Measurements from ENCODE around the gene PTPN4. TPM values are rescaled to one million over a fixed set of nuclear protein-coding genes. Genes with fewer than 3 reads are reported as not detected.

PTPN4 gene
- total and polyA plus RNA-seq, 2 experiments from 2014 or later, result 41.6 to 90.4 TPM

DNA sequence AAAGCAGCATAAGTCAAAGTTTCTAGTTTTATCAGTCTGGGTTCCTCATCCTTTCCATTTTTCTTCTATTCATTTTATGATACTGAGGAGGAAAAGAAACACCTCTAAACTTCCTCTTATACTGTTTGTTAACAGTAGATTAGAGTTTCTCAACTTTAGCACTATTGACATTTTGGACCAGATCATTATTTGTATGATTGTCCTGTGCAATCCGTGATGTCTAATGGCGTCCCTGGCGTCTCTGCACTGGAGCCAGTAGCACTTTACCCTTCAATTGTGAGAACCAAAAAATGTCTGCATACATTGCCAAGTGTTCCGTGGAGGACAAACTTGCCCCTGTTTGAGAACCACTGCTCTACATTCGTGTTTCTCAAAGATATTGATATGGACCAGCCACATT, 25.2 kb downstream of the PTPN4 start:
- peaks cover 100% of the 10 kb centered on the region for H3K79me2 ChIP-seq (replicated peaks; ENCODE audit: insufficient read depth)

More for the DNA sequence above, 25.2 kb downstream of the PTPN4 start:
- Histone ChIP-seq H4K20me1 (replicated peaks; ENCODE audit: insufficient read depth) (peaks cover 33% of the 10 kb centered on the region), H3K4me2 (no peak overlapping the region), H3K36me3 (ENCODE audit: insufficient read depth) (peaks cover 4% of the 10 kb centered on the region; the same call in 1 of the 2 replicates), H3K27ac (ENCODE audit: low read depth) (no peak overlapping the region), H3K4me3 (no peak overlapping the region), H3K4me1 (ENCODE audit: insufficient read depth) (peaks cover 4% of the 10 kb centered on the region), H3K9me2 (ENCODE audit: insufficient read depth) (no peaks in the 10 kb centered on the region), H2AFZ (no peak overlapping the region), H3K27me3 (ENCODE audit: insufficient read depth) (no peaks in the 10 kb centered on the region), H3F3A (replicated peaks; ENCODE audit: low read depth) (no peaks in the 10 kb centered on the region)
- Mint-ChIP-seq H3K36me3 (ENCODE audit: low read depth) (peaks cover 18% of the 10 kb centered on the region), H3K27ac (no peak overlapping the region), H3K4me1 (peaks cover 44% of the 10 kb centered on the region), H3K4me3 (no peak overlapping the region), H3K27me3 (ENCODE audit: insufficient read depth, low read depth, poor library complexity) (peaks cover 3% of the 10 kb centered on the region), H3K9me3 (peaks cover 9% of the 10 kb centered on the region)
- ATAC-seq (no peak), DNase-seq (ENCODE audit: low spot score) (no peak)
- no peak for TF ChIP-seq ZNF331 (CRISPR knock-in tag; IDR thresholded peaks at IDR 0.05; ENCODE audit: low read depth)
- TF ChIP-seq EZH2 (IDR thresholded peaks at IDR 0.05; ENCODE audit: low read depth, unreplicated experiment), result no peak
- TF ChIP-seq NANOG (IDR thresholded peaks at IDR 0.05; ENCODE audit: borderline replicate concordance), result no peak
- TF ChIP-seq EZH2phosphoT487 (IDR thresholded peaks at IDR 0.05; ENCODE audit: unreplicated experiment), result no peak
- TF ChIP-seq, protein P1, sequence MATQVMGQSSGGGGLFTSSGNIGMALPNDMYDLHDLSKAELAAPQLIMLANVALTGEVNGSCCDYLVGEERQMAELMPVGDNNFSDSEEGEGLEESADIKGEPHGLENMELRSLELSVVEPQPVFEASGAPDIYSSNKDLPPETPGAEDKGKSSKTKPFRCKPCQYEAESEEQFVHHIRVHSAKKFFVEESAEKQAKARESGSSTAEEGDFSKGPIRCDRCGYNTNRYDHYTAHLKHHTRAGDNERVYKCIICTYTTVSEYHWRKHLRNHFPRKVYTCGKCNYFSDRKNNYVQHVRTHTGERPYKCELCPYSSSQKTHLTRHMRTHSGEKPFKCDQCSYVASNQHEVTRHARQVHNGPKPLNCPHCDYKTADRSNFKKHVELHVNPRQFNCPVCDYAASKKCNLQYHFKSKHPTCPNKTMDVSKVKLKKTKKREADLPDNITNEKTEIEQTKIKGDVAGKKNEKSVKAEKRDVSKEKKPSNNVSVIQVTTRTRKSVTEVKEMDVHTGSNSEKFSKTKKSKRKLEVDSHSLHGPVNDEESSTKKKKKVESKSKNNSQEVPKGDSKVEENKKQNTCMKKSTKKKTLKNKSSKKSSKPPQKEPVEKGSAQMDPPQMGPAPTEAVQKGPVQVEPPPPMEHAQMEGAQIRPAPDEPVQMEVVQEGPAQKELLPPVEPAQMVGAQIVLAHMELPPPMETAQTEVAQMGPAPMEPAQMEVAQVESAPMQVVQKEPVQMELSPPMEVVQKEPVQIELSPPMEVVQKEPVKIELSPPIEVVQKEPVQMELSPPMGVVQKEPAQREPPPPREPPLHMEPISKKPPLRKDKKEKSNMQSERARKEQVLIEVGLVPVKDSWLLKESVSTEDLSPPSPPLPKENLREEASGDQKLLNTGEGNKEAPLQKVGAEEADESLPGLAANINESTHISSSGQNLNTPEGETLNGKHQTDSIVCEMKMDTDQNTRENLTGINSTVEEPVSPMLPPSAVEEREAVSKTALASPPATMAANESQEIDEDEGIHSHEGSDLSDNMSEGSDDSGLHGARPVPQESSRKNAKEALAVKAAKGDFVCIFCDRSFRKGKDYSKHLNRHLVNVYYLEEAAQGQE (IDR thresholded peaks at IDR 0.05; ENCODE audit: unreplicated experiment), result no peak
- TF ChIP-seq STAT1 (IDR thresholded peaks at IDR 0.05; ENCODE audit: unreplicated experiment), result no peak
- TF ChIP-seq, protein P2, sequence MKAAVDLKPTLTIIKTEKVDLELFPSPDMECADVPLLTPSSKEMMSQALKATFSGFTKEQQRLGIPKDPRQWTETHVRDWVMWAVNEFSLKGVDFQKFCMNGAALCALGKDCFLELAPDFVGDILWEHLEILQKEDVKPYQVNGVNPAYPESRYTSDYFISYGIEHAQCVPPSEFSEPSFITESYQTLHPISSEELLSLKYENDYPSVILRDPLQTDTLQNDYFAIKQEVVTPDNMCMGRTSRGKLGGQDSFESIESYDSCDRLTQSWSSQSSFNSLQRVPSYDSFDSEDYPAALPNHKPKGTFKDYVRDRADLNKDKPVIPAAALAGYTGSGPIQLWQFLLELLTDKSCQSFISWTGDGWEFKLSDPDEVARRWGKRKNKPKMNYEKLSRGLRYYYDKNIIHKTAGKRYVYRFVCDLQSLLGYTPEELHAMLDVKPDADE (IDR thresholded peaks at IDR 0.05), result no peak
- TF ChIP-seq ZNF114 (CRISPR knock-in tag; IDR thresholded peaks at IDR 0.05), result no peak
- no peak for TF ChIP-seq JUNB (IDR thresholded peaks at IDR 0.05; ENCODE audit: unreplicated experiment)
- TF ChIP-seq, protein P3, sequence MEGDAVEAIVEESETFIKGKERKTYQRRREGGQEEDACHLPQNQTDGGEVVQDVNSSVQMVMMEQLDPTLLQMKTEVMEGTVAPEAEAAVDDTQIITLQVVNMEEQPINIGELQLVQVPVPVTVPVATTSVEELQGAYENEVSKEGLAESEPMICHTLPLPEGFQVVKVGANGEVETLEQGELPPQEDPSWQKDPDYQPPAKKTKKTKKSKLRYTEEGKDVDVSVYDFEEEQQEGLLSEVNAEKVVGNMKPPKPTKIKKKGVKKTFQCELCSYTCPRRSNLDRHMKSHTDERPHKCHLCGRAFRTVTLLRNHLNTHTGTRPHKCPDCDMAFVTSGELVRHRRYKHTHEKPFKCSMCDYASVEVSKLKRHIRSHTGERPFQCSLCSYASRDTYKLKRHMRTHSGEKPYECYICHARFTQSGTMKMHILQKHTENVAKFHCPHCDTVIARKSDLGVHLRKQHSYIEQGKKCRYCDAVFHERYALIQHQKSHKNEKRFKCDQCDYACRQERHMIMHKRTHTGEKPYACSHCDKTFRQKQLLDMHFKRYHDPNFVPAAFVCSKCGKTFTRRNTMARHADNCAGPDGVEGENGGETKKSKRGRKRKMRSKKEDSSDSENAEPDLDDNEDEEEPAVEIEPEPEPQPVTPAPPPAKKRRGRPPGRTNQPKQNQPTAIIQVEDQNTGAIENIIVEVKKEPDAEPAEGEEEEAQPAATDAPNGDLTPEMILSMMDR (conservative IDR thresholded peaks at IDR 0.05; ENCODE audit: low read depth in 2 of 2), result no peak
- TF ChIP-seq POLR2AphosphoS5 (IDR thresholded peaks at IDR 0.05; ENCODE audit: low read depth), result no peak
- no peak for TF ChIP-seq CREB1 (CRISPR knock-in tag; IDR thresholded peaks at IDR 0.05; ENCODE audit: low read depth)
- TF ChIP-seq, protein P4, sequence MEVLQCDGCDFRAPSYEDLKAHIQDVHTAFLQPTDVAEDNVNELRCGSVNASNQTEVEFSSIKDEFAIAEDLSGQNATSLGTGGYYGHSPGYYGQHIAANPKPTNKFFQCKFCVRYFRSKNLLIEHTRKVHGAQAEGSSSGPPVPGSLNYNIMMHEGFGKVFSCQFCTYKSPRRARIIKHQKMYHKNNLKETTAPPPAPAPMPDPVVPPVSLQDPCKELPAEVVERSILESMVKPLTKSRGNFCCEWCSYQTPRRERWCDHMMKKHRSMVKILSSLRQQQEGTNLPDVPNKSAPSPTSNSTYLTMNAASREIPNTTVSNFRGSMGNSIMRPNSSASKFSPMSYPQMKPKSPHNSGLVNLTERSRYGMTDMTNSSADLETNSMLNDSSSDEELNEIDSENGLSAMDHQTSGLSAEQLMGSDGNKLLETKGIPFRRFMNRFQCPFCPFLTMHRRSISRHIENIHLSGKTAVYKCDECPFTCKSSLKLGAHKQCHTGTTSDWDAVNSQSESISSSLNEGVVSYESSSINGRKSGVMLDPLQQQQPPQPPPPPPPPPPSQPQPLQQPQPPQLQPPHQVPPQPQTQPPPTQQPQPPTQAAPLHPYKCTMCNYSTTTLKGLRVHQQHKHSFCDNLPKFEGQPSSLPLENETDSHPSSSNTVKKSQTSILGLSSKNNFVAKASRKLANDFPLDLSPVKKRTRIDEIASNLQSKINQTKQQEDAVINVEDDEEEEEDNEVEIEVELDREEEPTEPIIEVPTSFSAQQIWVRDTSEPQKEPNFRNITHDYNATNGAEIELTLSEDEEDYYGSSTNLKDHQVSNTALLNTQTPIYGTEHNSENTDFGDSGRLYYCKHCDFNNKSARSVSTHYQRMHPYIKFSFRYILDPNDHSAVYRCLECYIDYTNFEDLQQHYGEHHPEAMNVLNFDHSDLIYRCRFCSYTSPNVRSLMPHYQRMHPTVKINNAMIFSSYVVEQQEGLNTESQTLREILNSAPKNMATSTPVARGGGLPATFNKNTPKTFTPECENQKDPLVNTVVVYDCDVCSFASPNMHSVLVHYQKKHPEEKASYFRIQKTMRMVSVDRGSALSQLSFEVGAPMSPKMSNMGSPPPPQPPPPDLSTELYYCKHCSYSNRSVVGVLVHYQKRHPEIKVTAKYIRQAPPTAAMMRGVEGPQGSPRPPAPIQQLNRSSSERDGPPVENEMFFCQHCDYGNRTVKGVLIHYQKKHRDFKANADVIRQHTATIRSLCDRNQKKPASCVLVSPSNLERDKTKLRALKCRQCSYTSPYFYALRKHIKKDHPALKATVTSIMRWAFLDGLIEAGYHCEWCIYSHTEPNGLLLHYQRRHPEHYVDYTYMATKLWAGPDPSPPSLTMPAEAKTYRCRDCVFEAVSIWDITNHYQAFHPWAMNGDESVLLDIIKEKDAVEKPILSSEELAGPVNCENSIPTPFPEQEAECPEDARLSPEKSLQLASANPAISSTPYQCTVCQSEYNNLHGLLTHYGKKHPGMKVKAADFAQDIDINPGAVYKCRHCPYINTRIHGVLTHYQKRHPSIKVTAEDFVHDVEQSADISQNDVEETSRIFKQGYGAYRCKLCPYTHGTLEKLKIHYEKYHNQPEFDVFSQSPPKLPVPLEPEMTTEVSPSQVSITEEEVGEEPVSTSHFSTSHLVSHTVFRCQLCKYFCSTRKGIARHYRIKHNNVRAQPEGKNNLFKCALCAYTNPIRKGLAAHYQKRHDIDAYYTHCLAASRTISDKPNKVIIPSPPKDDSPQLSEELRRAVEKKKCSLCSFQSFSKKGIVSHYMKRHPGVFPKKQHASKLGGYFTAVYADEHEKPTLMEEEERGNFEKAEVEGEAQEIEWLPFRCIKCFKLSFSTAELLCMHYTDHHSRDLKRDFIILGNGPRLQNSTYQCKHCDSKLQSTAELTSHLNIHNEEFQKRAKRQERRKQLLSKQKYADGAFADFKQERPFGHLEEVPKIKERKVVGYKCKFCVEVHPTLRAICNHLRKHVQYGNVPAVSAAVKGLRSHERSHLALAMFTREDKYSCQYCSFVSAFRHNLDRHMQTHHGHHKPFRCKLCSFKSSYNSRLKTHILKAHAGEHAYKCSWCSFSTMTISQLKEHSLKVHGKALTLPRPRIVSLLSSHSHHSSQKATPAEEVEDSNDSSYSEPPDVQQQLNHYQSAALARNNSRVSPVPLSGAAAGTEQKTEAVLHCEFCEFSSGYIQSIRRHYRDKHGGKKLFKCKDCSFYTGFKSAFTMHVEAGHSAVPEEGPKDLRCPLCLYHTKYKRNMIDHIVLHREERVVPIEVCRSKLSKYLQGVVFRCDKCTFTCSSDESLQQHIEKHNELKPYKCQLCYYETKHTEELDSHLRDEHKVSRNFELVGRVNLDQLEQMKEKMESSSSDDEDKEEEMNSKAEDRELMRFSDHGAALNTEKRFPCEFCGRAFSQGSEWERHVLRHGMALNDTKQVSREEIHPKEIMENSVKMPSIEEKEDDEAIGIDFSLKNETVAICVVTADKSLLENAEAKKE (CRISPR knock-in tag; IDR thresholded peaks at IDR 0.05), result no peak

Measured in GM23338 (cell line).